ENCODE results near the gene FBXL13.
A peak's percentile ranks its signal among the peaks of the same experiment; 100 is the strongest.

Gene FBXL13

DNA sequence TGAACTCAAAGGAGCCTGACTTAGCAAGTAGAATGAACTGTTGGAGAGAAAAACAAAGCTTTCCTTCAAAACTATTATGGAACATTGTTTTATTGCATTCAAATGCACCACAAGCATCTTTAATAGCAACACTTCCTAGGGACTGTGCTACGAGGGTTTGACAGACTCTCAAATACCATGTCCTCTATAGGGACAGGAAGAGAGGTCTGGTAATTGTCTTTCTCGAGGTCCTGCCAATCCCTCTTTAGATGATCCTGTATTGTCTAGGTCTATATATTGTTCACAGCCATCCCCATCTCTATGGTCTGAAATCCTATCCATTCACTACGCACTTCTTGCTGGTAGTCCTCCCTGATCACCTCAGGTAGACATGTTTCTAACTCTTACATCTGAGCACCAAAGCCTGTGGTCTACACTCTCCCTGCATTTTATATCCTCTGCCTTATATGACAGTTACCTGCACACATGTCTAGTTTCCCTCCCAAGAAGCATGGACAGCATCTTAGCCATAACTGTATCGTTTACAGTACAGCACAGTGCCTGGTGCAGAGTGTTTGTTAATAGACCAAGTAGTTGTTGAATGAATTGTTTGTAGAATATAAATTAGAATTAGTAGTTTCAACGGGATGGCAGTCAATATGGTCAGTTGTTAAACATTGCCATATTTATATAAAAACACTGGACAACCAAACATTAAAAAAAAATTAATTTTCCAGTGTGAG, 183.5 kb downstream of the FBXL13 start:
- in situ Hi-C loops (cut with HindIII; ENCODE audit: low sequenced_read_pairs), result loop anchor here (5.0 kb wide), 1 partner anchor 51 kb away; no protein-coding TSS in a partner anchor
- DNase-seq (ENCODE audit: low read depth), result no peak
- TF ChIP-seq, protein P1, sequence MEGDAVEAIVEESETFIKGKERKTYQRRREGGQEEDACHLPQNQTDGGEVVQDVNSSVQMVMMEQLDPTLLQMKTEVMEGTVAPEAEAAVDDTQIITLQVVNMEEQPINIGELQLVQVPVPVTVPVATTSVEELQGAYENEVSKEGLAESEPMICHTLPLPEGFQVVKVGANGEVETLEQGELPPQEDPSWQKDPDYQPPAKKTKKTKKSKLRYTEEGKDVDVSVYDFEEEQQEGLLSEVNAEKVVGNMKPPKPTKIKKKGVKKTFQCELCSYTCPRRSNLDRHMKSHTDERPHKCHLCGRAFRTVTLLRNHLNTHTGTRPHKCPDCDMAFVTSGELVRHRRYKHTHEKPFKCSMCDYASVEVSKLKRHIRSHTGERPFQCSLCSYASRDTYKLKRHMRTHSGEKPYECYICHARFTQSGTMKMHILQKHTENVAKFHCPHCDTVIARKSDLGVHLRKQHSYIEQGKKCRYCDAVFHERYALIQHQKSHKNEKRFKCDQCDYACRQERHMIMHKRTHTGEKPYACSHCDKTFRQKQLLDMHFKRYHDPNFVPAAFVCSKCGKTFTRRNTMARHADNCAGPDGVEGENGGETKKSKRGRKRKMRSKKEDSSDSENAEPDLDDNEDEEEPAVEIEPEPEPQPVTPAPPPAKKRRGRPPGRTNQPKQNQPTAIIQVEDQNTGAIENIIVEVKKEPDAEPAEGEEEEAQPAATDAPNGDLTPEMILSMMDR (IDR thresholded peaks at IDR 0.05; ENCODE audit: low read depth, low read length, missing control alignments), result no peak
- H3K4me3 ChIP-seq (ENCODE audit: low read depth, low read length), result no peak overlapping the region

DNA sequence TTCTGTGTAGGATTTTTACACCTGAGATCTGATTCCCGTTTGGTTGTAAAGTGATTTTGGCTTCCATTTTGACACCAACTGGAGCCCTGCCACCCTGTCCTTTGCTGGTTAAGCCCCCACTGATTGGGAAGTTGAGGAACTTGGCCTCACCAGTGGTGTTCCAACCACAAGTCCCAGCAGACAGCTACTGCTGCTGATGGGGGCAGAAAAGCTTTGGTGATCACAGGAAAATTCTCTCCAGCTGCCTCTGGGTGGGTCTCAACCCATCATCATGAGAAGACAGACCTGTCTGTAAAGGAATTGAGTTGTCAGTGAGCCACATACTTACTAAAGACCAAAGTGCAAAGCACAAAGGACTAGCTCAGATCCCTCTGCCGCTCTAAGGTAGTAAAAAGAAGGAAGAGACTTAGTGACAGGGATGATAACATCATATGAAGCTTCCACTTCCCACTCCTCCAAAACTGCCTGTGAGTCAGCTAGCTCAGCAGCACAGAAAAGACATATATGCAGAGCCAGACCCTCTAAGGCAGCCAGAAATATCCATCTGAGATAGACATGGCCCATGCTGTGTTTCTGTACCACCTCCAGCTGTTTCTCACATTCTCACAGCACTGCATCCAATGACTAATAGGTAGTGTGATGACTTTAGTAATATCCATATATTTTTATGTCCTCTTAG, 184.2 kb downstream of the FBXL13 start:
- H3K4me3 ChIP-seq (ENCODE audit: low read depth, low read length), result no peak overlapping the region
- TF ChIP-seq, protein P1 (IDR thresholded peaks at IDR 0.05; ENCODE audit: low read depth, low read length, missing control alignments), result no peak
- DNase-seq (ENCODE audit: low read depth), result peak; percentile 96
- in situ Hi-C loops (cut with HindIII; ENCODE audit: low sequenced_read_pairs), result loop anchor here (5.0 kb wide), 1 partner anchor 52 kb away; no protein-coding TSS in a partner anchor

GRCh38 chr7:102889851-102890250, 184.7 kb downstream of the FBXL13 start:
- no peak for DNase-seq (ENCODE audit: low read depth)
- in situ Hi-C loops (cut with HindIII; ENCODE audit: low sequenced_read_pairs), result loop anchor here (5.0 kb wide), 1 partner anchor 52 kb away; no protein-coding TSS in a partner anchor
- no peak overlapping the region for H3K4me3 ChIP-seq (ENCODE audit: low read depth, low read length)
- TF ChIP-seq, protein P1 (IDR thresholded peaks at IDR 0.05; ENCODE audit: low read depth, low read length, missing control alignments), result no peak

GRCh38 chr7:102888561-102889233, 185.9 kb downstream of the FBXL13 start:
- no peak for DNase-seq (ENCODE audit: low read depth)
- TF ChIP-seq, protein P1 (IDR thresholded peaks at IDR 0.05; ENCODE audit: low read depth, low read length, missing control alignments), result no peak
- in situ Hi-C loops (cut with HindIII; ENCODE audit: low sequenced_read_pairs), result no loop called here
- H3K4me3 ChIP-seq (ENCODE audit: low read depth, low read length), result no peak overlapping the region

DNA sequence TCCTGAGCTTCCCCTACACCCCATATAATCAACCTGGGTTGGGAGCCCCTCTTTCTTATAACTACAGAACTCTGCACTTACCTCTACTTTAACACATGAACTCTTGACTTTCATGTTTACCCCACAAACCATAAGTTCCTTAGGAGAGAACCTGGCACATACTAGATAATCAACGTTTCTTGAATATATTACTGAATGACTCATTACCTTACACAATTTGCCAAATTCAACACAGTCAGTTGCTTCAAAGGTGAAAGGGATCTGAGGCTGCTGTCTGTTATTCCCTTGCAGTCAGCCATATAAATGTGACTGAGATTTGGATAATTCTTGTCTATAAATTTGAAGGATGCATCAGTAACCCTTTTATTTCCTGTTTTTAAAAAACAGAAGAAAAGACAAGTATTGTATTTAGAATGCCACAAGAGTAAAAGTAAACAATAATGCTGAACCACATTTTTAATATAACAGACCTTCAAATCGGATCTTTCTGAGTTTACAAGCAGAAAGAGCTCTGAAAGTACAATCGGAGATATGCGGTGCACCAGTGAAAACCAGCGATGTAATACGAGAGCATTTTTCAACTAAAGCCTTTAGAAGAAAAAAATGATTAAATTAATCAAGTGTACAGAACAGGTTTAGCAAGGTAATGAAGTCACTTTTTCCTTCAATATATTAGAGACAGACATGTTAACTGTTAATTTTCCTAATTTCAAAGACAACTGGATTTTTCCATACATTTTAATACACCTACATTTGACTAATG, 191.3 kb downstream of the FBXL13 start:
- TF ChIP-seq, protein P1 (IDR thresholded peaks at IDR 0.05; ENCODE audit: low read depth, low read length, missing control alignments), result no peak
- in situ Hi-C loops (cut with HindIII; ENCODE audit: low sequenced_read_pairs), result no loop called here
- H3K4me3 ChIP-seq (ENCODE audit: low read depth, low read length), result no peak overlapping the region
- DNase-seq (ENCODE audit: low read depth), result no peak
